Measurements from ENCODE around the gene CNIH1.
"Not testable (repeated sequence)": the region's sequence is repeated elsewhere in the genome, so short reads cannot be mapped to it uniquely, and the experiment has no call there.

Gene CNIH1

DNA sequence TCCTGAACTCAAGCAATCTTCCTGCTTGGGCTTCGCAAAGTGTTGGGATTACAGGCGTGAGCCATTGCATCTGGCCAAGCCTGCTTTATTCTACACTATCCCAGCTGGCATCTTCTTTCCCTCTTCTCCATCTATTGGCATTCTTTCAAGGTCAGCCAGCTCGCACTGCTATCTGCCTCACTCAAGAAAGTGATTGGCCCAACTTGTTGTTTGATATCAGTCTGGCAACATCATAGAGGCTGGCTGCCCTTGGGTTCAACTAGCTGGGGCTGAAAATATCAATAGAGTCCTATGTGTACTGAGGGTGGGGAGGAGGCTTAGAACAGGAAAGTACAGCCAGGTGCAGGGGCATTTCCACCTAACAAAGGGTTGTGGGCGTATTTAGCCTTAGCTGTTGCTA is 30.5 kb upstream of the CNIH1 start:
- Histone ChIP-seq H3K4me1 (no peaks in the 10 kb centered on the region), H3K27me3 (no peaks in the 10 kb centered on the region), H3K9me3 (peaks cover 18% of the 10 kb centered on the region), H3K27ac (no peak overlapping the region), H3K4me3 (no peak overlapping the region), H3K4me2 (no peak overlapping the region), H4K20me1 (no peaks in the 10 kb centered on the region), H3K9ac (no peak overlapping the region), H3K36me3 (peaks cover 39% of the 10 kb centered on the region)
- TF ChIP-seq Cebpa-rat (IDR thresholded peaks at IDR 0.05) = no peak

DNA sequence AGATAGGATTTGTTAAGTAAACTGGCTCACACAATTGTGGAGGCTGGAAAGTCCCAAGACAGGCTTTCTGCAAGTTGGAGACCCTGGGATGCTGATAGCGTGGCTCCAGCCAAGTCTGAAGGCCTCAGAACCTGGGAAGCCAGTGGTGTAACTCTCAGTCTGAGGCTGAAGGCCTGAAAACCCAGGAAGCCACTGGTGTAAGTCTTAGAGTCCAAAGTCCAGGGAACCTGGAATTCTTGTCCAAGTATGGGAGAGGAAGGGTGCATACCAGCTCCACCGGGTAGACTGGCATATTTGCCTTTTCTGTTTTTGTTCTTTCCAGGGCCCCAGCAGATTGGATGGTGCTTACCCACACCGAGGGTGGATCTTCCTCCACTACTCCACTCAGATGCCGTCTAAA is 29.5 kb upstream of the CNIH1 start:
- H3K4me3 ChIP-seq = no peak overlapping the region
- H3K9ac ChIP-seq = no peak overlapping the region
- H3K4me1 ChIP-seq = peaks cover 2% of the 10 kb centered on the region; the same call in 1 of the 2 replicates
- H3K9me3 ChIP-seq = peaks cover 18% of the 10 kb centered on the region
- H3K27ac ChIP-seq = no peak overlapping the region
- H3K27me3 ChIP-seq = no peaks in the 10 kb centered on the region
- no peak overlapping the region for H3K4me2 ChIP-seq
- no peaks in the 10 kb centered on the region for H4K20me1 ChIP-seq
- H3K36me3 ChIP-seq = peaks cover 32% of the 10 kb centered on the region
- no peak for TF ChIP-seq Cebpa-rat (IDR thresholded peaks at IDR 0.05)

DNA sequence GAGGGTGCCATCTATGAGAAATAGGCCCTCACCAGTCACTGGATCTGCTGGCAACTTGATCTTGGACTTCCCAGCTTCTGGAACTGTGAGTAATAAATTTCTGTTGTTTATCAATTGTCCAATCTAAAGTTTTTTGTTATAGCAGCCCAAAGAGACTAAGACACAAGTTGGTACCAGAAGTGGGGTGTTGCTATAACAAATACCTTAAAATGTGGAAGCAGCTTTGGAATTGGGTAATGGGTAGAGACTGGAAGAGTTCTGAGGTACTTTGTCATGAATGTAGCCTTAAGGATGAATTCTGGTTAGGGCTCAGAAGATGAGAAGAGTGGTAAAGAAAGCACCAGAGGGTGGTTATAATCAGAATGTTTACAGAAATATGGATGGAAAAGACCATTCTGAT is 26.1 kb upstream of the CNIH1 start:
- no peak overlapping the region for H3K27ac ChIP-seq
- H4K20me1 ChIP-seq = no peaks in the 10 kb centered on the region
- H3K4me2 ChIP-seq = no peak overlapping the region
- TF ChIP-seq Cebpa-rat (IDR thresholded peaks at IDR 0.05) = no peak
- H3K4me1 ChIP-seq = peaks cover 4% of the 10 kb centered on the region; the same call in 1 of the 2 replicates
- H3K4me3 ChIP-seq = no peak overlapping the region
- peaks cover 18% of the 10 kb centered on the region for H3K9me3 ChIP-seq
- H3K9ac ChIP-seq = no peak overlapping the region
- peaks cover 8% of the 10 kb centered on the region for H3K36me3 ChIP-seq
- H3K27me3 ChIP-seq = no peaks in the 10 kb centered on the region

DNA sequence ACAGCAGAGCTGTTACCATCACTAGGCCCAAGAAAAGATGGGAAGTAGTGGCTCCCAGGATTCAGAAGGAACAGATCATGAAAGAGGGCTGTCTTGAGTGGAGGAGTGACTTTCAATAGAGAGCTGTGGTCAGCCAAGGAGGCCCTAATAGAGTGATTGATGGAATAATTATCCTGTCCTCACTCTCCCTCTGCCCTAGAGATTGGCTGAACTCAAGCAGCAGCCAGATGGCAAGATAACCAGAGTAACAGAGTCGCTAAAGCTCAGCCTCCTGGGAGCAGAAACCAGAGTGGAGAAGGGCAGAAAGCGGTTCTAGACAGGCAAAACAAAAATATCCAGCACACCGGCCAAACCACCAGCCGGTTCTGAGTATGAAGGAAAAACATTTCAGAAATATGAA is 24.5 kb upstream of the CNIH1 start:
- H3K4me1 ChIP-seq = peaks cover 4% of the 10 kb centered on the region; the same call in 1 of the 2 replicates
- H4K20me1 ChIP-seq = no peaks in the 10 kb centered on the region
- no peak overlapping the region for H3K4me3 ChIP-seq
- TF ChIP-seq Cebpa-rat (IDR thresholded peaks at IDR 0.05) = no peak
- H3K4me2 ChIP-seq = no peak overlapping the region
- no peaks in the 10 kb centered on the region for H3K27me3 ChIP-seq
- H3K9me3 ChIP-seq = peaks cover 19% of the 10 kb centered on the region
- peaks cover 3% of the 10 kb centered on the region; the same call in 1 of the 2 replicates for H3K36me3 ChIP-seq
- H3K27ac ChIP-seq = no peak overlapping the region
- H3K9ac ChIP-seq = no peak overlapping the region

DNA sequence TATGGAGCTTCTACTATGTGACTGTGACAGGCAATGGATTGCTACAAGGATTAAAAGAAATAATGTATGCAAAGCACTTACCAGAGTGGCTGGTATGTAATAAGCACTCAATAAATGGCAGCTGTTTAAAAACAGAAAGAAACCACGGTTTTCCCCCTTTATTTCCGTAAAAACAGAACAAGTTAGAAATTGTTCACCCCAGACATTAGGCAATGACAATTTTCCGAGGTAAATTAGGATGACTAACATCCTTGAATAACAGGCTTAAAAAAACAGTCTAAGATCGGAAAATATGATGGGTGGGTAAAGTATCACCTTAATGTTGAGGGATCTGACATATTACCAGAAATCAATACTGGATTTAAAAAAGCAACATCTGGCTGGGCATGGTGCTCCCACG is 20.9 kb upstream of the CNIH1 start:
- no peak overlapping the region for H3K4me2 ChIP-seq
- no peak for TF ChIP-seq Cebpa-rat (IDR thresholded peaks at IDR 0.05)
- H3K36me3 ChIP-seq = 0 out of 2 replicates have a peak, but pooled peaks cover 8% of the 10 kb centered on the region
- peaks cover 4% of the 10 kb centered on the region; the same call in 1 of the 2 replicates for H3K4me1 ChIP-seq
- no peak overlapping the region for H3K4me3 ChIP-seq
- no peak overlapping the region for H3K27ac ChIP-seq
- no peak overlapping the region for H3K9ac ChIP-seq
- peaks cover 30% of the 10 kb centered on the region for H3K9me3 ChIP-seq
- H3K27me3 ChIP-seq = no peaks in the 10 kb centered on the region
- H4K20me1 ChIP-seq = no peaks in the 10 kb centered on the region

DNA sequence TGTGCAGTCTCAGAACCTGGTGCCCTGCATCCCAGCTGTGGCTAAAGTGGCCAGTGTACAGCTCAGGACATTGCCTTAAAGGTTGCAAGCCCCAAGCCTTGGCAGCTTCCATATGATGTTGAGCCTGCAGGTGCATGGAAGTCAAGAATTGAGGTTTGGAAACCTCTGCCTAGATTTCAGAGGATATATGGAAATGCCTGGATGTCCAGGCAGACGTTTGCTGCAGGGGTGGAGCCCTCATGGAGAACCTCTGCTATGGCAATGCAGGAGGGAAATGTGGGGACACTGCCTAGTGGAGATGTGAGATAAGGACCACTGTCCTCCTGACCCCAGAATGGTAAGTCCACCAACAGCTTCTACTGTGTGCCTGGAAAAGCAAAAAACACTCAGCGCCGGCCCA is 17.9 kb upstream of the CNIH1 start:
- H3K9me3 ChIP-seq = peaks cover 27% of the 10 kb centered on the region
- H3K9ac ChIP-seq = no peak overlapping the region
- no peak overlapping the region for H3K4me2 ChIP-seq
- H3K36me3 ChIP-seq = 0 out of 2 replicates have a peak, but pooled peaks cover 8% of the 10 kb centered on the region
- no peak overlapping the region for H3K4me3 ChIP-seq
- H4K20me1 ChIP-seq = no peaks in the 10 kb centered on the region
- no peaks in the 10 kb centered on the region for H3K27me3 ChIP-seq
- no peak overlapping the region for H3K27ac ChIP-seq
- TF ChIP-seq Cebpa-rat (IDR thresholded peaks at IDR 0.05) = no peak
- no peaks in the 10 kb centered on the region for H3K4me1 ChIP-seq

DNA sequence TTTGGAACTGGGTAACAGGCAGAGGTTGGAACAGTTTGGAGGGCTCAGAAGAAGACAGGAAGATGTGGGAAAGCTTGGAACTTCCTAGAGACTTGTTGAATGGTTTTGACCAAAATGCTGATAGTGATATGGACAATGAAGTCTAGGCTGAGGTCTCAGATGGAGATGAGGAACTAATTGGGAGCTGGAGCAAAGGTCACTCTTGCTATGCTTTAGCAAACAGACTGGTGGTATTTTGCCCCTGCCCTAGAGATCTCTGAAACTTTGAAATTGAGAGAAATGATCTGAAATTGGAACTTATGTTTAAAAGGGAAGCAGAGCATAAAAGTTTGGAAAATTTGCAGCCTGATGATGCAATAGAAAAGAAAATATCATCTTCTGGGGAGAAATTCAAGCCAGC is 17.4 kb upstream of the CNIH1 start:
- not testable (repeated sequence) for H4K20me1 ChIP-seq, H3K36me3 ChIP-seq, H3K9ac ChIP-seq, H3K27ac ChIP-seq, H3K4me3 ChIP-seq, H3K4me1 ChIP-seq, H3K27me3 ChIP-seq, H3K4me2 ChIP-seq
- peaks cover 27% of the 10 kb centered on the region for H3K9me3 ChIP-seq

DNA sequence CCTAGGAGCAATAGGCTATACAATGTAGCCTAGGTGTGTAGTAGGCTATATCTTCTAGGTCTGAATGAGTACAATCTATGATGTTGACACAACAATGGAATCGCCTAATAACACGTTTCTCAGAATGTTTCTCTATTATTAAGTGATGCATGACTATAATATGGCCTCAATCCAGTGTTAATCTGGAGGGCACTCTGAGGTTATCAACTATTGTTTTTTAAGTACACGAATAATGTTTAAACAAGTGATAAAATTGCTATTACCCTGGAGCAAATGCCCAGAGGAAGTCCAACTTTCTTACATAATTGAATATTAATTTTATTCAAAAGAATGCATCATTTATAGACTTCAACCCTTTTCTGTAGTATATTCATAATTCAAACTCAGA is 16.4 kb upstream of the CNIH1 start:
- no peak overlapping the region for H3K9ac ChIP-seq
- H3K4me2 ChIP-seq = no peak overlapping the region
- peaks cover 27% of the 10 kb centered on the region for H3K9me3 ChIP-seq
- H3K4me1 ChIP-seq = no peaks in the 10 kb centered on the region
- TF ChIP-seq Cebpa-rat (IDR thresholded peaks at IDR 0.05) = no peak
- no peaks in the 10 kb centered on the region for H3K27me3 ChIP-seq
- H3K36me3 ChIP-seq = 0 out of 2 replicates have a peak, but pooled peaks cover 8% of the 10 kb centered on the region
- no peak overlapping the region for H3K27ac ChIP-seq
- H4K20me1 ChIP-seq = no peaks in the 10 kb centered on the region
- no peak overlapping the region for H3K4me3 ChIP-seq

DNA sequence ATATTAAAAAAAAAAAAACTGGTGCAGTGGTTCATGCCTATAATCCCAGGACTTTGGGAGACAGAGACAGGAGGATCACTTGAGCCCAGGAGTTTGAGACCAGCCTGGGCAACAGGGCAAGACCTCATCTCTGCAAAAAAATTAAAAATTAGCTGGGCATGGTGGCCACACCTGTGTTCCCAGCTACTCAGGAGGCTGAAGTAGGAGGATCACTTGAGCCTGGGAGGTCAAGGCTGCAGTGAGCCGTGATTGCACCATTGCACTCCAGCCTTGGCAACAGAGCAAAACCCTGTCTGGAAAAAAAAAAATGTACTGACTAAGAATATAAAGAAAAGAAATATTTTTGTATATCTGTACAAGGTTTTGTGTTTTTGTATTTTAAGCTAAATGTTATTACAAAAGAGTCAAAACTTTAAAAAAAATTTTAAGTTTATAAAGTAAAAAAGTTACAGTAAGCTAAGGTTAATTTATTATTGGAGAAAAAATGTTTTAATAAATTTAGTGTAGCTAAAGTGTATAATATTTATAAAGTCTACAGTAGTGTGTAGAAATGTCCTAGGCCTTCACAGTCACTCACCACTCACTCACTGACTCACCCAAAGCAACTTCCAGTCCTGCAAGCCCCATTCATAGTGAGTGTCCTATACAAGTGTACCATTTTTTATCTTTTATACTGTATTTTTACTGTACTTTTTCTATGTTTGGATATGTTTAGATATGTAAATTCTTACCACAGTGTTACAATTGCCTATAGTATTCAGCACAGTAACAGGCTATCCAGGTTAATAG is 15.8 kb upstream of the CNIH1 start:
- not testable (repeated sequence) for H3K27ac ChIP-seq, H4K20me1 ChIP-seq, H3K27me3 ChIP-seq, H3K4me2 ChIP-seq, H3K4me1 ChIP-seq, H3K9ac ChIP-seq, H3K4me3 ChIP-seq, H3K36me3 ChIP-seq
- peaks cover 27% of the 10 kb centered on the region for H3K9me3 ChIP-seq

DNA sequence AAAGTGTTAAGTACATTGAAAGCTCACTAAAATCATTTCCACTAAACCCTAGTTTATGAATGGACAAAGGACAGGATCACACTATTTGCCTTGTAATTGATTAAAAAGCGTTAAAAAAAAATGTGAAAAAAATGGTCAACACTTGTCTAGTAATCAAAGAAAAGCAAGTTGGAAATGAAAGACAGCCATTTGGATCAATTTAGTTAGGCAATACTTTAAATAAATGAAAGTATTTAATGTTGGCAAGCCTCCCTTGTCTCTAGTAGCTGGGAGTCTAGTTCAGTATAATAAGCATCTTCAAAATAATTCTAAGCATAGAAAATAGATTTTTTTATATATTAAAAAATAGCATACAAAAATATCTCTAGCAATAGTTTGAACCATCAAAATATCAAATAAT is 14.2 kb upstream of the CNIH1 start:
- Histone ChIP-seq H3K4me1 (no peaks in the 10 kb centered on the region), H3K4me2 (no peak overlapping the region), H3K36me3 (0 out of 2 replicates have a peak, but pooled peaks cover 8% of the 10 kb centered on the region), H3K9ac (no peak overlapping the region), H3K27ac (no peak overlapping the region), H3K4me3 (no peak overlapping the region), H3K9me3 (peaks cover 23% of the 10 kb centered on the region), H4K20me1 (no peaks in the 10 kb centered on the region), H3K27me3 (no peaks in the 10 kb centered on the region)
- TF ChIP-seq Cebpa-rat (IDR thresholded peaks at IDR 0.05) = no peak

DNA sequence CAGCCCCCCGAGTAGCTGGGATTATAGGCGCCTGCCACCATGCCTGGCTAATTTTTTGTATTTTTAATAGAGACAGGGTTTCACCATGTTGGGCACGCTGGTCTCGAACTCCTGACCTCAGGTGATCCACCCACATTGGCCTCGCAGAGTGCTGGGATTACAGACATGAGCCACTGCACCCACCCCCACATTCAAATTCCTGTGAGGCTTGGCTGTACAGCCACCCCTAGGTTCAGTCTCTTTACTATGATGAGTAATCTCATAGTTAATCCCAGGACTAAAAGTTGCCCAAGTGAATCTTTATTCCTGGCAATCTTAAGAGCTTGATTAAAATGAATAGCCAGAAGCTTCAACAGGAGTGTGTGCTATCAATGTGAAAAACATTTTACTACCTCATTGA is 12.8 kb upstream of the CNIH1 start:
- not testable (repeated sequence) for H3K36me3 ChIP-seq, H3K4me1 ChIP-seq, H3K4me2 ChIP-seq, H3K27me3 ChIP-seq, H3K27ac ChIP-seq, H3K4me3 ChIP-seq, H4K20me1 ChIP-seq, H3K9me3 ChIP-seq, H3K9ac ChIP-seq
